H7 (cell line): Measurements from ENCODE around the gene ABRACL. TPM values are rescaled to one million over a fixed set of nuclear protein-coding genes. Genes with fewer than 3 reads are reported as not detected.

ENCODE experiments used
- DNase-seq: peaks from one replicate; pipeline ENCODE4 v3.0.0; 2012
- H3K27me3 ChIP-seq: 2 replicates; pipeline ENCODE4 v1.6.0; 2011; ENCODE audit warnings: mild to moderate bottlenecking, low read length; ENCODE audit not compliant: control insufficient read depth, insufficient read depth
- H3K36me3 ChIP-seq: replicated peaks from 2 replicates; pipeline ENCODE4 v1.5.1; 2011; ENCODE audit warnings: low read length; ENCODE audit not compliant: control insufficient read depth, insufficient read depth
- H3K4me3 ChIP-seq: 2 replicates; pipeline ENCODE4 v1.5.1; 2011; ENCODE audit warnings: low read depth, mild to moderate bottlenecking, control low read depth, low read length, moderate library complexity; ENCODE audit not compliant: insufficient read depth
- total RNA-seq: library from RNA; depleted of rRNA; stranded (reverse); fragments of >200 nt; shearing (Covaris generic); gene quantifications from 2 replicates; pipeline ENCODE4 v1.2.3, GENCODE V29; 2014

The ABRACL gene
- total RNA-seq, 1 experiment from 2014 or later: 108 TPM

- no peaks in the 10 kb centered on the region for H3K36me3 ChIP-seq
- no peaks in the 10 kb centered on the region for H3K27me3 ChIP-seq
- no peak for DNase-seq
- no peak overlapping the region for H3K4me3 ChIP-seq
Observed at GRCh38 chr6:139055709-139056108, 27.2 kb downstream of the ABRACL start.

GRCh38 chr6:139058029-139058428, 29.5 kb downstream of the ABRACL start:
- no peak for DNase-seq
- H3K4me3 ChIP-seq: no peak overlapping the region
- no peaks in the 10 kb centered on the region for H3K36me3 ChIP-seq
- H3K27me3 ChIP-seq: no peaks in the 10 kb centered on the region

GRCh38 chr6:139060332-139060731, 31.8 kb downstream of the ABRACL start:
- no peaks in the 10 kb centered on the region for H3K27me3 ChIP-seq
- H3K36me3 ChIP-seq: no peaks in the 10 kb centered on the region
- no peak overlapping the region for H3K4me3 ChIP-seq
- no peak for DNase-seq

GRCh38 chr6:139062932-139063646, 34.5 kb downstream of the ABRACL start:
- Histone ChIP-seq H3K36me3 (no peaks in the 10 kb centered on the region), H3K27me3 (no peaks in the 10 kb centered on the region), H3K4me3 (no peak overlapping the region)
- no peak for DNase-seq

GRCh38 chr6:139064981-139065665, 36.6 kb downstream of the ABRACL start:
- Histone ChIP-seq H3K4me3 (no peak overlapping the region), H3K36me3 (no peaks in the 10 kb centered on the region), H3K27me3 (no peaks in the 10 kb centered on the region)
- DNase-seq: no peak

- DNase-seq: no peak
- H3K36me3 ChIP-seq: no peaks in the 10 kb centered on the region
- H3K4me3 ChIP-seq: no peak overlapping the region
- H3K27me3 ChIP-seq: no peaks in the 10 kb centered on the region
Observed at GRCh38 chr6:139066080-139066479, 37.5 kb downstream of the ABRACL start.

GRCh38 chr6:139068846-139069245, 40.3 kb downstream of the ABRACL start:
- no peaks in the 10 kb centered on the region for H3K27me3 ChIP-seq
- H3K36me3 ChIP-seq: no peaks in the 10 kb centered on the region
- no peak overlapping the region for H3K4me3 ChIP-seq
- no peak for DNase-seq

- DNase-seq: no peak
- no peak overlapping the region for H3K4me3 ChIP-seq
- H3K36me3 ChIP-seq: no peaks in the 10 kb centered on the region
- H3K27me3 ChIP-seq: no peaks in the 10 kb centered on the region
Observed at GRCh38 chr6:139073118-139073517, 44.6 kb downstream of the ABRACL start.

GRCh38 chr6:139079018-139079417, 50.5 kb downstream of the ABRACL start:
- Histone ChIP-seq H3K27me3 (no peaks in the 10 kb centered on the region), H3K4me3 (no peak overlapping the region), H3K36me3 (no peaks in the 10 kb centered on the region)
- DNase-seq: no peak

- H3K36me3 ChIP-seq: no peaks in the 10 kb centered on the region
- no peak overlapping the region for H3K4me3 ChIP-seq
- no peak for DNase-seq
- H3K27me3 ChIP-seq: no peaks in the 10 kb centered on the region
Observed at GRCh38 chr6:139080255-139080920, 51.8 kb downstream of the ABRACL start.

- Histone ChIP-seq H3K27me3 (no peaks in the 10 kb centered on the region), H3K36me3 (no peaks in the 10 kb centered on the region), H3K4me3 (no peak overlapping the region)
- no peak for DNase-seq
Observed at GRCh38 chr6:139081471-139081870, 52.9 kb downstream of the ABRACL start.

- Histone ChIP-seq H3K27me3 (no peaks in the 10 kb centered on the region), H3K4me3 (no peak overlapping the region), H3K36me3 (no peaks in the 10 kb centered on the region)
- DNase-seq: no peak
Observed at GRCh38 chr6:139082370-139082769, 53.8 kb downstream of the ABRACL start.

GRCh38 chr6:139091826-139092225, 63.3 kb downstream of the ABRACL start:
- DNase-seq: no peak
- H3K36me3 ChIP-seq: no peaks in the 10 kb centered on the region
- H3K4me3 ChIP-seq: no peak overlapping the region
- no peaks in the 10 kb centered on the region for H3K27me3 ChIP-seq
